ENCODE data around the gene CNN1. TPM values are rescaled to one million over a fixed set of nuclear protein-coding genes. Genes with fewer than 3 reads are reported as not detected.

The CNN1 gene
- total RNA-seq, 1 experiment from 2014 or later, result 15.7 TPM

DNA sequence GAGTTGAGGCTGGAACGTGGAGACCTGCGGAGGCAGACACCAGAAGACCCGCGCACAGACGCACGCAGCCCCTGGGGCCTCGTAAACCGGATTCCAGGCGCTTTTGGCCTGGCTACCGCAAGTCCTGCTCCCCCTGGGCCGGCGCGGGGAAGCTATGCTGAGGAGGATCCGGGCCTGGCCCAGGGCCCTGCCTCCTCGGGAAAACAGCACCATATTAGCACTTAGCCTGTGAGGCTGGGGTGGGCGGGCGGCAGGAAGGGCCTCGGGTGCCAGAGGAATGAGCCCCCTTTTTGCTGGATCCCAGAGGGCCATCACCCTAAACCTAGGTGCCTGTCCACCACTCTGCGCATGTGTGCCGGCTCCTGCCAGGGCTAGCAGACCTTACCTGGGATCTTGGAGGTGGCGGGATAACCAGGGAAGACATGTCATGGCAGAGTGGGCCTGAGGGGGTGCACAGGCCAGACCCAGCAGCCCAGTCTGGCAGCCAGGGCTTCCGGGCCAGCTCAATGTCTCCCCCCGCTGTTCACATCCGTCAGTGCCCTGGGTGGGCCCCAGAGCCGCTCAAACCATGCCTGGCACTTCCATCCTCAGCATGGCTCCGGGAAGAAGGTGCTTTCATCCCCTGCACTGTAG, 13.1 kb downstream of the CNN1 start:
- H3K18ac ChIP-seq (ENCODE audit: insufficient read length, low read depth, low read length), result no peak overlapping the region
- H3K56ac ChIP-seq (ENCODE audit: insufficient read length, low read depth, low read length), result no peak overlapping the region
- no peak overlapping the region for H4K91ac ChIP-seq (ENCODE audit: insufficient read length, low read depth, low read length)
- H3K4me1 ChIP-seq (ENCODE audit: insufficient read depth, low read length), result no peaks in the 10 kb centered on the region
- Mint-ChIP-seq H3K27ac (peak overlapping the region in 1 of 3 experiments; percentile 94; a peak in 3 of 7 replicates), H3K4me3 (no peak overlapping the region), H3K27me3 (ENCODE audit: low read depth) (no peaks in the 10 kb centered on the region), H3K9me3 (no peaks in the 10 kb centered on the region), H3K4me1 (no peaks in the 10 kb centered on the region), H3K36me3 (ENCODE audit: insufficient read depth in 1 of 3, low read depth in 3 of 3) (peaks cover 15 to 37% (median 25%) of the 10 kb centered on the region in 3 experiments; a peak in 6 of 7 replicates)
- no peak overlapping the region for H2BK15ac ChIP-seq (ENCODE audit: low read depth, low read length)
- H3K79me2 ChIP-seq (ENCODE audit: insufficient read depth, low read length), result 0 out of 2 replicates have a peak, but pooled peaks cover 1% of the 10 kb centered on the region
- TF ChIP-seq, protein P1, sequence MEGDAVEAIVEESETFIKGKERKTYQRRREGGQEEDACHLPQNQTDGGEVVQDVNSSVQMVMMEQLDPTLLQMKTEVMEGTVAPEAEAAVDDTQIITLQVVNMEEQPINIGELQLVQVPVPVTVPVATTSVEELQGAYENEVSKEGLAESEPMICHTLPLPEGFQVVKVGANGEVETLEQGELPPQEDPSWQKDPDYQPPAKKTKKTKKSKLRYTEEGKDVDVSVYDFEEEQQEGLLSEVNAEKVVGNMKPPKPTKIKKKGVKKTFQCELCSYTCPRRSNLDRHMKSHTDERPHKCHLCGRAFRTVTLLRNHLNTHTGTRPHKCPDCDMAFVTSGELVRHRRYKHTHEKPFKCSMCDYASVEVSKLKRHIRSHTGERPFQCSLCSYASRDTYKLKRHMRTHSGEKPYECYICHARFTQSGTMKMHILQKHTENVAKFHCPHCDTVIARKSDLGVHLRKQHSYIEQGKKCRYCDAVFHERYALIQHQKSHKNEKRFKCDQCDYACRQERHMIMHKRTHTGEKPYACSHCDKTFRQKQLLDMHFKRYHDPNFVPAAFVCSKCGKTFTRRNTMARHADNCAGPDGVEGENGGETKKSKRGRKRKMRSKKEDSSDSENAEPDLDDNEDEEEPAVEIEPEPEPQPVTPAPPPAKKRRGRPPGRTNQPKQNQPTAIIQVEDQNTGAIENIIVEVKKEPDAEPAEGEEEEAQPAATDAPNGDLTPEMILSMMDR (conservative IDR thresholded peaks at IDR 0.05), result peak; percentile 75
- no peak overlapping the region for H2BK120ac ChIP-seq (ENCODE audit: low read depth, low read length, poor library complexity, severe bottlenecking)
- H2BK12ac ChIP-seq (ENCODE audit: insufficient read length, low read depth, low read length), result no peak overlapping the region
- H3K23ac ChIP-seq (ENCODE audit: insufficient read length, low read depth, low read length), result no peak overlapping the region
- no peak overlapping the region for H3K9ac ChIP-seq (ENCODE audit: extremely low read depth, insufficient read length, low read length)
- no peak overlapping the region for H4K5ac ChIP-seq (ENCODE audit: insufficient read length, low read depth, low read length)
- H4K20me1 ChIP-seq (ENCODE audit: control insufficient read depth, insufficient read depth, insufficient read length), result no peaks in the 10 kb centered on the region
- no peak overlapping the region for H2AFZ ChIP-seq (ENCODE audit: low read length)
- no peaks in the 10 kb centered on the region for H3K9me3 ChIP-seq (ENCODE audit: control insufficient read depth, low read depth, low read length)
- no peak overlapping the region for H3K4ac ChIP-seq (ENCODE audit: low read depth, low read length)
- H2BK5ac ChIP-seq (ENCODE audit: insufficient read length, low read length), result no peak overlapping the region
- peak; percentile 73 for DNase-seq
- no peaks in the 10 kb centered on the region for H3K27me3 ChIP-seq (ENCODE audit: insufficient read depth, low read length)
- no peaks in the 10 kb centered on the region for H3K79me1 ChIP-seq (ENCODE audit: insufficient read depth, low read depth, low read length, poor library complexity, severe bottlenecking)
- no peak overlapping the region for H4K8ac ChIP-seq (replicated peaks; ENCODE audit: insufficient read length, low read depth, low read length)
- H3K23me2 ChIP-seq (ENCODE audit: insufficient read length, low read depth, low read length, poor library complexity, severe bottlenecking), result no peaks in the 10 kb centered on the region
- no peak overlapping the region for H2AK5ac ChIP-seq (ENCODE audit: insufficient read length, low read length)
- no peak overlapping the region for H3T11ph ChIP-seq (ENCODE audit: low read length)
- no peak overlapping the region for H2BK20ac ChIP-seq (ENCODE audit: low read depth, low read length, poor library complexity, severe bottlenecking)
- no CpG with 5 or more reads among the region's 26 CpGs for WGBS (ENCODE audit: extremely low coverage, insufficient read length, low lambda C conversion rate)
- no peak overlapping the region for H3K27ac ChIP-seq (ENCODE audit: insufficient read length, low read depth, low read length)
- H3K14ac ChIP-seq (ENCODE audit: insufficient read depth, low read length), result no peak overlapping the region
- no peak overlapping the region for H3K4me2 ChIP-seq (ENCODE audit: insufficient read depth, insufficient read length, low read length)
